Measurements from ENCODE around the gene PPARA.
A peak's percentile ranks its signal among the peaks of the same experiment; 100 is the strongest.

Gene PPARA

DNA sequence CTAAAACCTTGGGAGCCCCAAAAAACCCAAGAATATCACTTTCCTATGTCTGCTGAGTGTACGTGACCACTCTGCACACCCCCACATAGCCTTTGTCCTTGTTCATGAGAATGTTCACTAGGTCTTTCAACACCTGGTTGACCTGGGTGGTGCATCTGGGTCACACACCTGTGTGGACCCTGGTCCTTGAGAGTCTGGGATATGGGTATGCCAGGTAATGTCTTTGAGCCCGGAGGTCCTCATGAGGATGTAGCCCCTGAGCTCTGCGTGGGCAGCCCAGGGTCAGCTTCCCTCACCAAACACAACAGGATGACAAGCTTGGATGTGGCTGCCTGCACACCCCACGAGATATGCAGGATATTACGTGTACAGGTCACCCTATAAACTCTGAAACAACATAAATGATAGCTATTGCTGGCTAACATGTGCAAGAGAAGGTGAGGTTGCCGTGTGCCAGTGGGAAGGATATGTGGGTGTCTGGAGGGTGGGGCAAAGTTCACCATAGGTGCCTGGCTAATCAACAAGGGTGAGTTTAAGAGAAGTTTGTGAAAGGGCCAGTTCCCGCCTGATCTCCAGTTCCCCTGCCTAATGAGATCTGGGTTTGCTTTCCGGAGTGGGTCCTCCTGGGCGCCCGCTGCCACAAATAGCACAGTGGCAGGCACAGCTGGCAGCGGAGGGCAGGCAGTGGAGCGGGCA lies 1.4 kb upstream of the PPARA start:
- H3K27ac ChIP-seq (ENCODE audit: low read length) = peak overlapping the region; percentile 49; the same call in 1 of the 2 replicates
- H3K79me2 ChIP-seq (ENCODE audit: low read length) = peaks cover 8% of the 10 kb centered on the region
- no peak for DNase-seq
- peak overlapping the region; percentile 72; the same call in 1 of the 2 replicates for H3K9ac ChIP-seq (ENCODE audit: low read length)
- no peaks in the 10 kb centered on the region for H3K36me3 ChIP-seq (replicated peaks; ENCODE audit: insufficient read depth, low read length)
- H3K27me3 ChIP-seq (replicated peaks; ENCODE audit: insufficient read depth, low read length) = peaks cover 9% of the 10 kb centered on the region
- H3F3A ChIP-seq (ENCODE audit: insufficient read depth, low read length) = peaks cover 8% of the 10 kb centered on the region; the same call in 1 of the 2 replicates
- H4K20me1 ChIP-seq (ENCODE audit: insufficient read depth, low read length) = no peaks in the 10 kb centered on the region
- H3K9me2 ChIP-seq (replicated peaks; ENCODE audit: insufficient read depth, low read length) = no peaks in the 10 kb centered on the region
- H3K4me3 ChIP-seq (ENCODE audit: low read length) = peak overlapping the region; percentile 94
- H3K4me1 ChIP-seq (ENCODE audit: low read length) = peaks cover 7% of the 10 kb centered on the region
- TF ChIP-seq EZH2 (optimal IDR thresholded peaks at IDR 0.05; ENCODE audit: low read depth, low read length) (no peak), EZH2phosphoT487 (IDR thresholded peaks at IDR 0.05; ENCODE audit: low read length) (no peak)
- TF ChIP-seq, protein P1, sequence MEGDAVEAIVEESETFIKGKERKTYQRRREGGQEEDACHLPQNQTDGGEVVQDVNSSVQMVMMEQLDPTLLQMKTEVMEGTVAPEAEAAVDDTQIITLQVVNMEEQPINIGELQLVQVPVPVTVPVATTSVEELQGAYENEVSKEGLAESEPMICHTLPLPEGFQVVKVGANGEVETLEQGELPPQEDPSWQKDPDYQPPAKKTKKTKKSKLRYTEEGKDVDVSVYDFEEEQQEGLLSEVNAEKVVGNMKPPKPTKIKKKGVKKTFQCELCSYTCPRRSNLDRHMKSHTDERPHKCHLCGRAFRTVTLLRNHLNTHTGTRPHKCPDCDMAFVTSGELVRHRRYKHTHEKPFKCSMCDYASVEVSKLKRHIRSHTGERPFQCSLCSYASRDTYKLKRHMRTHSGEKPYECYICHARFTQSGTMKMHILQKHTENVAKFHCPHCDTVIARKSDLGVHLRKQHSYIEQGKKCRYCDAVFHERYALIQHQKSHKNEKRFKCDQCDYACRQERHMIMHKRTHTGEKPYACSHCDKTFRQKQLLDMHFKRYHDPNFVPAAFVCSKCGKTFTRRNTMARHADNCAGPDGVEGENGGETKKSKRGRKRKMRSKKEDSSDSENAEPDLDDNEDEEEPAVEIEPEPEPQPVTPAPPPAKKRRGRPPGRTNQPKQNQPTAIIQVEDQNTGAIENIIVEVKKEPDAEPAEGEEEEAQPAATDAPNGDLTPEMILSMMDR (IDR thresholded peaks at IDR 0.05; ENCODE audit: low read length) = no peak
- no peaks in the 10 kb centered on the region for H3K9me3 ChIP-seq (replicated peaks; ENCODE audit: insufficient read depth, low read length)
- peak overlapping the region; percentile 78 for H3K4me2 ChIP-seq (ENCODE audit: low read depth, low read length)
- peak overlapping the region; percentile 98 for H2AFZ ChIP-seq (ENCODE audit: low read length)

DNA sequence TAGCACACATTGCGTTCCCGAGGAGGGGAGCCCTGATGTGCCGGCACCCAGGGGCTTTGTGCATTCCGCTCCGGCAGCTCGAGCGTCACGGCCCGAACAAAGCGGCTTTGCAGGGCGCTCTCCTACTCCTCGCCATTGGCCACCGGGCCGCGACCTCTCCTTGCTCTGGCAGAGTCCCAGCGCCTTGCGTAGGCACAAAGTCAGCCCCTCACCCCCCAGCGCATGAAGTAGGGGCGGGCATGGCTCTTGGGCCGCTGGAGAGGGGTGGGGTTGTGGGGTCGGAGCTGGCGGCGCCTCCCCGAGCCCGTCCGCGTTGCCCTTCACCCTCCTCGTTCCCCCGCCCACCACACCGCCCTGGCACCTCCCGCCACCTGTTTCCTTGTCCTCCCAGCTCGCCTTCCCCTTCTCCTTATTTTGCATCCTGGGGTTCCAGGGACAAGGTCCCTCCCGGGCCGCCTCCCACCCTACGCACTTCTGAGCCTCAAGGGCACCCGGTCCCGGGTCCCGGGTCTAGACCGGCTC lies 753 bp upstream of the PPARA start:
- Histone ChIP-seq H3K27me3 (replicated peaks; ENCODE audit: insufficient read depth, low read length) (peaks cover 8% of the 10 kb centered on the region), H3K4me1 (ENCODE audit: low read length) (peaks cover 7% of the 10 kb centered on the region), H4K20me1 (ENCODE audit: insufficient read depth, low read length) (no peaks in the 10 kb centered on the region), H3K9me2 (replicated peaks; ENCODE audit: insufficient read depth, low read length) (no peaks in the 10 kb centered on the region), H3K4me3 (ENCODE audit: low read length) (peak overlapping the region; percentile 94), H3K9me3 (replicated peaks; ENCODE audit: insufficient read depth, low read length) (no peaks in the 10 kb centered on the region), H3K27ac (ENCODE audit: low read length) (peak overlapping the region; percentile 49; the same call in 1 of the 2 replicates), H3K79me2 (ENCODE audit: low read length) (peaks cover 8% of the 10 kb centered on the region), H2AFZ (ENCODE audit: low read length) (peak overlapping the region; percentile 98), H3K9ac (ENCODE audit: low read length) (peak overlapping the region; percentile 72), H3K4me2 (ENCODE audit: low read depth, low read length) (peak overlapping the region; percentile 78), H3F3A (ENCODE audit: insufficient read depth, low read length) (peaks cover 8% of the 10 kb centered on the region; the same call in 1 of the 2 replicates), H3K36me3 (replicated peaks; ENCODE audit: insufficient read depth, low read length) (no peaks in the 10 kb centered on the region)
- TF ChIP-seq EZH2phosphoT487 (IDR thresholded peaks at IDR 0.05; ENCODE audit: low read length) (no peak), EZH2 (optimal IDR thresholded peaks at IDR 0.05; ENCODE audit: low read depth, low read length) (no peak)
- TF ChIP-seq, protein P1 (IDR thresholded peaks at IDR 0.05; ENCODE audit: low read length) = no peak
- peak; percentile 35 for DNase-seq

DNA sequence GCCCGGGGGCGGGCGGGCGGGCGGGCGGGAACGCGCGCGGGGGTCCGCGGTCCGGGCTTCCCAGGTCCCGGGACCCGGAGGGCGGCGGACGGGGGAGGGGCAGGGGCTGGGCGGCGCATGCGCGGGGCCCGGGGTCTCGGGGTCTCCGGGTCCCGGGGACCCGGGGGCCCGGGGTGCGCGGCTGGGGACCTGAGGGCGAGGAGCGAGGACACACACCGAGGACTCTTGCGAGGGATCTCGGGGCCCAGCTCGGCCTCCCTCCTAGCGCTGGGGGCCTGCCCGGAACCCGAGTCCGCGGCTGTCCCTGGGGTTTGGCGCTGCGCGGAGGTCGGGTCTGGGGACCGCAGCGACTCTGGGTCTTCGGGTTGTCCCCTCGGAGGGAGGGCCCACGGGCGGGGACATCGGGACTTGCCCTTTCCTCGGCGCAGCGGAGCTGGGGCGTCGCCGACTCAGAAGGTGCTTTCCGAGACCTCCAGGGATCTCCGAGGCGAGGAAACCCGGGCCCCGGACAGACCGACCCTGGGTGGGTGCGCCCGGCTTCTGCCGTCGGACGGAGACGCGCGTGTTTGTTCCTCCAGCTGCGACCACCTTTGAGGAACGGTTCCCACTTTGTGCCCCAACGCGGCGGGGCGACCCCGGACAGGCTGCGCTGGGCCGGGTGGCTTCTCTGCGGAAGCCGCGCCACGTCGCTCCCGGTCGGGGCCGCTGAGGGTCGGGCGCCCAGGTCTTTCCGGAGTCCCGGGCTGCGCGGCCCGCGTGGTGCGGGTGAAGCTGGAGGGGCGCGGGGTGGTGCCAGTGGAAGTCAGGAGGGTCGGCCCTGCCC lies 540 bp downstream of the PPARA start:
- TF ChIP-seq EZH2phosphoT487 (IDR thresholded peaks at IDR 0.05; ENCODE audit: low read length) = no peak
- no peaks in the 10 kb centered on the region for H3K9me2 ChIP-seq (replicated peaks; ENCODE audit: insufficient read depth, low read length)
- peak overlapping the region; percentile 89 for H3K4me3 ChIP-seq (ENCODE audit: low read length)
- peak overlapping the region; percentile 71 for H3K9ac ChIP-seq (ENCODE audit: low read length)
- no peaks in the 10 kb centered on the region for H4K20me1 ChIP-seq (ENCODE audit: insufficient read depth, low read length)
- peaks cover 8% of the 10 kb centered on the region; the same call in 1 of the 2 replicates for H3F3A ChIP-seq (ENCODE audit: insufficient read depth, low read length)
- H3K27me3 ChIP-seq (replicated peaks; ENCODE audit: insufficient read depth, low read length) = peaks cover 8% of the 10 kb centered on the region; the same call in 1 of the 2 replicates
- H3K36me3 ChIP-seq (replicated peaks; ENCODE audit: insufficient read depth, low read length) = no peaks in the 10 kb centered on the region
- peaks cover 8% of the 10 kb centered on the region for H3K79me2 ChIP-seq (ENCODE audit: low read length)
- peak; percentile 50 for DNase-seq
- peak overlapping the region; percentile 98 for H3K4me2 ChIP-seq (ENCODE audit: low read depth, low read length)
- peak overlapping the region; percentile 77 for H2AFZ ChIP-seq (ENCODE audit: low read length)
- H3K27ac ChIP-seq (ENCODE audit: low read length) = 0 out of 2 replicates have a peak overlapping the region, but pooled peaks have one; percentile 15
- no peaks in the 10 kb centered on the region for H3K9me3 ChIP-seq (replicated peaks; ENCODE audit: insufficient read depth, low read length)
- H3K4me1 ChIP-seq (ENCODE audit: low read length) = peaks cover 7% of the 10 kb centered on the region

Measured in MM.1S (cell line).